Glutamatergic neuron (in vitro differentiated cells): ENCODE measurements around the gene EPHB4. TPM values are rescaled to one million over a fixed set of nuclear protein-coding genes. Genes with fewer than 3 reads are reported as not detected.

Experiments used
- DNase-seq: peaks from one replicate; pipeline ENCODE4 v3.0.0; 2022
- H3K27ac Mint-ChIP-seq: one replicate; pipeline ENCODE4 v1.8.0; 2020; ENCODE audit warnings: mild to moderate bottlenecking, mixed read lengths, inconsistent platforms; ENCODE audit not compliant: unreplicated experiment
- H3K27me3 Mint-ChIP-seq: one replicate; pipeline ENCODE4 v1.8.0; 2020; ENCODE audit warnings: mild to moderate bottlenecking, moderate library complexity, mixed read lengths, inconsistent platforms; ENCODE audit not compliant: unreplicated experiment
- H3K36me3 Mint-ChIP-seq: one replicate; pipeline ENCODE4 v1.8.0; 2020; ENCODE audit warnings: mild to moderate bottlenecking, mixed read lengths, inconsistent platforms; ENCODE audit not compliant: unreplicated experiment
- H3K4me1 Mint-ChIP-seq: one replicate; pipeline ENCODE4 v1.8.0; 2020; ENCODE audit warnings: mild to moderate bottlenecking, low read depth, mixed read lengths, inconsistent platforms; ENCODE audit not compliant: unreplicated experiment
- H3K4me3 Mint-ChIP-seq: one replicate; pipeline ENCODE4 v1.8.0; 2020; ENCODE audit warnings: mild to moderate bottlenecking, mixed read lengths, inconsistent platforms; ENCODE audit not compliant: unreplicated experiment
- H3K9me3 Mint-ChIP-seq: one replicate; pipeline ENCODE4 v1.8.0; 2020; ENCODE audit warnings: mild to moderate bottlenecking, moderate library complexity, mixed read lengths, inconsistent platforms; ENCODE audit not compliant: unreplicated experiment
- CTCF ChIP-seq: fragments of 200-600 bp; sonication (generic); IDR thresholded peaks from one replicate; pipeline ENCODE4 v1.5.0; 2021; ENCODE audit not compliant: partially characterized antibody, unreplicated experiment
- total RNA-seq: library from RNA; stranded (reverse); fragmentation: NEBNext Ultra II Directional; extraction: Animal tissue kit (Norgen Biotek cat#: 25700); gene quantifications from one replicate; pipeline ENCODE4 v1.2.1, GENCODE V29; 2021; ENCODE audit not compliant: unreplicated experiment

The EPHB4 gene
- total RNA-seq, 1 donor from 2014 or later: 21.5 TPM

DNA sequence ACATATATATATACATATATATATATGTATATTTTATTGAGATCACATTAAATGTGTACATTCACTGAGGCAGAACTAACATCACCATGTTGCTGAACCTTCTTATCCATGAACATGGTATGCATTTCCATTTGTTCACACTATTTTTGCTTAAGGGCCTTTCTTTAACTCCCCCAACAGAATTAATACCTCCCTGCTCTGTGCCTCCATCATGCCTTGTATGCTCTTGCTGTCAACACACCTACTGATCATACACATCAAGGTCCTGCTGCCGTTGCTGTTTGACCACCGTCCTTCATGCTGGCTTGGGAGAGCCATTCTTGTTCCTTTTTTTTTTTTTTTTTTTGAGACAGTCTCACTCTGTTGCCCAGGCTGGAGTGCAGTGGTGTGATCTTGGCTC is 43.5 kb downstream of the EPHB4 start:
- no peak for DNase-seq
- H3K4me1 Mint-ChIP-seq: no peaks in the 10 kb centered on the region
- H3K9me3 Mint-ChIP-seq: peaks cover 2% of the 10 kb centered on the region
- H3K36me3 Mint-ChIP-seq: no peaks in the 10 kb centered on the region
- no peak for TF ChIP-seq CTCF
- no peak overlapping the region for H3K27ac Mint-ChIP-seq
- H3K27me3 Mint-ChIP-seq: peaks cover 2% of the 10 kb centered on the region
- no peak overlapping the region for H3K4me3 Mint-ChIP-seq

- DNase-seq: no peak
- Mint-ChIP-seq H3K9me3 (no peaks in the 10 kb centered on the region), H3K36me3 (no peaks in the 10 kb centered on the region), H3K27me3 (no peaks in the 10 kb centered on the region), H3K27ac (no peak overlapping the region), H3K4me1 (no peaks in the 10 kb centered on the region), H3K4me3 (no peak overlapping the region)
- no peak for TF ChIP-seq CTCF
Measured at GRCh38 chr7:100781255-100781654, 46.1 kb downstream of the EPHB4 start.

DNA sequence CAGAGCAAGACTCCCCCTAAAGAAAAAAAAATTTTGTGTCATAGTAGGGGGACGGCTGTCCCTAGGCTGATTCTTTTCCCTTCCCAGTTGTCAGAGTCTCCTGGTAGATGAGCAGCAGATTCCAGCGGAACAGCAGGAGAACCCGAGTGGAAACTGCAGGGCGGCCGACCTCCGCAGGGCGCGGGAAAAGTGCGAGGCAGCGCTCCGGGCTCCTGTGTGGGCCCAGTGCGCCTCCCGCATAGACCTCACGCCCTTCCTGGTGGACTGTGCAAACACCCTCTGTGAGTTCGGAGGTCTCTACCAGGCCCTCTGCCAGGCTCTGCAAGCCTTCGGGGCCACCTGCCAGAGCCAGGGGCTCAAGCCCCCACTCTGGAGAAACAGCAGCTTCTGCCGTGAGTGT is 48.0 kb downstream of the EPHB4 start:
- Mint-ChIP-seq H3K27ac (no peak overlapping the region), H3K27me3 (peaks cover 7% of the 10 kb centered on the region), H3K4me1 (no peaks in the 10 kb centered on the region), H3K9me3 (no peaks in the 10 kb centered on the region), H3K4me3 (no peak overlapping the region), H3K36me3 (no peaks in the 10 kb centered on the region)
- DNase-seq: no peak
- no peak for TF ChIP-seq CTCF

- H3K9me3 Mint-ChIP-seq: no peaks in the 10 kb centered on the region
- H3K4me1 Mint-ChIP-seq: no peaks in the 10 kb centered on the region
- H3K27ac Mint-ChIP-seq: no peak overlapping the region
- no peaks in the 10 kb centered on the region for H3K36me3 Mint-ChIP-seq
- TF ChIP-seq CTCF: no peak
- H3K4me3 Mint-ChIP-seq: no peak overlapping the region
- H3K27me3 Mint-ChIP-seq: peaks cover 7% of the 10 kb centered on the region
- DNase-seq: no peak
Measured at GRCh38 chr7:100778061-100778621, 49.2 kb downstream of the EPHB4 start.

GRCh38 chr7:100773491-100773890 is 53.8 kb downstream of the EPHB4 start:
- DNase-seq: no peak
- H3K36me3 Mint-ChIP-seq: no peaks in the 10 kb centered on the region
- no peak overlapping the region for H3K4me3 Mint-ChIP-seq
- TF ChIP-seq CTCF: no peak
- no peaks in the 10 kb centered on the region for H3K4me1 Mint-ChIP-seq
- H3K9me3 Mint-ChIP-seq: no peaks in the 10 kb centered on the region
- no peak overlapping the region for H3K27ac Mint-ChIP-seq
- peaks cover 7% of the 10 kb centered on the region for H3K27me3 Mint-ChIP-seq
